GM21576 (cell line): Measurements from ENCODE around the gene CHRNA3.

Experiments
- ATAC-seq: cut with Tn5 transposase; IDR thresholded peaks from one replicate; pipeline ENCODE4 v1.9.1; 2021; ENCODE audit warnings: mild to moderate bottlenecking, moderate library complexity; ENCODE audit not compliant: unreplicated experiment

Gene CHRNA3

DNA sequence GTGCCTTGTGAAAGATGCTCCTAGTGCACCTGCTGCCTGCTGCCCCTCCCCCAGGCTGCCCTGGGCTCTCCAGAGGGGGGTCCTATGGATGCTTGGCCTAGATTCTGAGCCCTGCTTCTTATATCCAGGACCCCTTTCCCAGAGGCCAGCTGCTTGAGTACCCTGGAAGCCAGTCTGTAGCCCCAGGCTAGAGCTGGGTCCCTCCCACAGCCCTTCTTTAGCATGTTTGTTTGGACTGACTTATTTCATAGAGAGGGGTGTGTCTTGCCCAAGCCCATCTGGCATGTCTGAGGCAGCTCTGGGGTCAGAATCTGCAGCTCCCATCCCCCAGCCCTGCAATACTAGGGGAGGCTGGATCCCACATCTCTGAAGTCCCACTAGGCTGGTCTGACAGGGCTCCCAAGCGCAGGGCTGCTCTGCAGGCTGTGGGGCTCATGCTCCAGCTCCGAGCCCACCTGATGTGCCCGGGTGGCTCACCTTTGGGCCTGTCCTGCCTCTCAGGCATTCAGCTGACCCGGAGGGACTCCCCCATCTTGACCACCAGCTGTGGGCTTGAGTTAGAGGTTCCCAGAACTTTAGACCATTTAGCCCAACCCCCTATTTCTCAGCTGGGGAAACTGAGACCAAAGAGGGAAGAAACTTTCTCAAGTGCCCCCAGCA is 17.1 kb upstream of the CHRNA3 start:
- ATAC-seq = no peak

DNA sequence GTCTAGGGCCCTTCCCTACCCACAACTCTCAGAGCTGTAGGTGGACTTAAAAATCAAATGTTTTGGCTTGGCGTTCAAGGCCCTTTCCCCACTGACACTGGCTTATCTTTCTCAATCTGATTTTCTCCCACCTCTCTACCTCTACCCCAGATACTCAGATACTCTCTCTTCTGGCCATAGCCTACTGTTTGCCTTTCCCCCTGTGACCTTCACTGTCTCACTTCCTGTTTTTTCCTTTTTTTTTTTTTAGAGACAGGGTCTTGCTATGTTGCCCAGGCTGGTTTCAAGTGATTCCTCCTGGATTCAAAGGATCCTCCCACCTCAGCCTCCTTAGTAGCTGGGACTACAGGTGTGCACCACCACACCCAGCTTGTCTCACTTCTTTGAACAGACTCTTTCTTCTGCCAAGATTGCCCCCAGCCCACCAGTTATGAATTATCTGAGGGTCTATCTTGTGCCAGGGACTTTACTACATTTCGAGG is 15.6 kb upstream of the CHRNA3 start:
- ATAC-seq = no peak

DNA sequence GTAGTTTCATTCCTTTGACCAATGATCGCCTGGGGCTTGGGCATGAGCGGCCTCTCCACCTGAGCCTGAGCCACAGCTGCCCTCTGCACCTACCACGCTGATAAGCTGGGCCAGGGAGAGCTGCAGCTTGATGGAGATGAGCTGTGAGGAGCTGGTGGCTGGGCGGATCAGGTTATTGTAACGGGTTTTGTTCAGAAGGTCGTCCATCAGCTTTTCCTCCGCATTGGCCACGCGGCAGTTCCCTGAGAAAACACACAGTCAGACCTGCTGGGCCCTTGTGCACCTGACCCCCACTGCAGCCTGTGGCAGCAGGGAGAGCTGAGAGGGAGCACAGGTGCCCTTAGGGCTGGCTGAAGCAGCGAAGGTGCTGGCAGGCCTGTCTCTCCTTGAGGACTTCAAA is 14.6 kb upstream of the CHRNA3 start:
- no peak for ATAC-seq

DNA sequence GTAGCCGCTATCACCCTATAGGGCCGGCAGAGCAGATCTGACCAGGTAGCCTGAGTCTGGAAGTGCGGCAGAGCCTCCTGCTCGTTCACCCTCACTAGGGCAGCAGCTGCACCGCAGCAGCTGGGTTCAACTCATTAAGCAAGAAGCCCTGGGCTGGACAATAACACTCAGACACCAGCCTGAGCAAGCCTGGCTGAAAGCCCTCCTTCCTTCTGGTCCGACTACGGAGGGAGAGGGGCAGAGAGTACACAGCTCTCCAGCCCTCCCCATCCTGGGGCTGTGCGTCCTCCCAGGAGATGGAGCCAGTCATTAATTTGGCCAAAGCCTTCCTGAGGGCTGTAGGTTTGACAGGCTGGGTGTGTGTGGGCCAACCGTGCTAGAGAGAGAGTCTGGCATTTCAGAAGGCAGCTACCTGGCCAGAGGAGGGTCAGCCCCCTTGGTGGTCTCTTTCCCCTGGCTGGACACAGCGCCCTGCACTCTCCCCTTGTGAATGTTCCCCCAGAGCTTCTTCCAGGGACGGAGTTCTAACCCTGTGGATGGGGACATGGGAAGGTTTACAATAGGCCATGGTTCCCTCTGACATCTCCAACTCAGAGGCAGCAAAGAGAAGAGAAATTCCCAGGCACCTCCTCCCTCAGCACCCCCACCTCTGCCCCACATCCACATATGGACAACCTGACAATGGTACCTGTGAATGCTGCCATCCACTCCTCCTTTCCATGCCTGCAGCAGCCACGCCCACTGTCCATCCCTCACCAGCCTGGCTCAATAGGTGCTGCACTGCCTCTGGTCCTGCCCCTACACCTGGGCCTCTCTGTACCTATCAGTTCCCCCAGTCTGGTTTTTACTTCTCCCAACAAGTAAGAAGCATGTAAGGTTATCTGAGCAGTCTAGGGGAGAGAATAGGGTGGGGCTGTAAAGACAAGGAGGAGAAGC is 13.7 kb upstream of the CHRNA3 start:
- no peak for ATAC-seq

DNA sequence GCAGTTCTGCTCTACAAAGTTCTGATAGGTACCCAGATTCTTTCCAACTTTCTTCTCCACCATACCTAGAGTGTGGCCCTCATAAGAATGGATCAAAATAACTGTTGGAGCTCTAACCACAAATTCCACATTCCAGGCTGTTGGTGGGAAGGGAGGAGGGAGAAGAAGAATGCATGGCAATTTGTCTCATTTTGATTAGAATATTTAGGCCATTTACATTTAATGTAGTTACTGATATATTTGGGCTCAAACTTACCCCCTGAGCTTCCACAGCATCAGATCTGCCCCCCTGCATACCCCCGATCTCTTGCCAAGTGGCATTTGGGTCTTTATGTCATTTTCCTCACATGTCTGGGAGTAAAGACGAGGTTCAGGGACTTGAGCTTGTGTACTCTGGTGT is 12.6 kb upstream of the CHRNA3 start:
- no peak for ATAC-seq

DNA sequence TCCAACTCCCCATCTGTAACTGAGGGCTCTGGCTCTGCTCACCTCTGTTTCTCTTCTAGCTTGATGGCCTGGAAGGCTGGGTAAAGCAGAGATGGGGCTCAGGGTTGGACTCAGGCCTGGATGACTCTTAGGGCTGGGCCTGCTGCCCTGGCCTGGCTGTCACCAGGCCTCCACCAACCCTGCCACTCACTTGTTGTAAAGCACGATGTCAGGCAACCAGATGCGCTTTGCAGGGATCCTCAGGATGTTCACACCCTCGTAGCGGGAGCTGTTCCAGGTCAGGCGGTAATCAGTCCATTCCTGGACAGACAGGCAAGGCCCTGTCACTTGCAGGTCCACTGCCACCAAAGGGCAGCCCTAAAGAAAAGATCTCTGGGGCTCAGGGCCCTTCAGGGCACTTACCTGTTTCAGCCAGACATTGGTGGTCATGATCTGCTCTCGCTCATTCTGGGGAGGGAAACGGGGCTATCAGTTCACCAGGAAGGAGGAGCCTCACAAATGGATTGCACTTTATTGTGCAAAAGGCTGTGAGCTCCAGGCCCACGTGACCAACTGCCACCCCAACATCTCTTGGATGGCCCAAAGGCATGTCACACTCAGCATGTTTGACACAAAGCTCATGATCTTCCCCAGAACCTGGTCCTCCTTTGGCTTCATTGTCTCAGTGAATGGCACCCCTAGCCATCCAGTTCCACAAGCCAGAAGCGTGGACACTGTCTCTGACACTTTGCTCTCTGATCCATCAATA is 10.3 kb upstream of the CHRNA3 start:
- ATAC-seq = no peak

DNA sequence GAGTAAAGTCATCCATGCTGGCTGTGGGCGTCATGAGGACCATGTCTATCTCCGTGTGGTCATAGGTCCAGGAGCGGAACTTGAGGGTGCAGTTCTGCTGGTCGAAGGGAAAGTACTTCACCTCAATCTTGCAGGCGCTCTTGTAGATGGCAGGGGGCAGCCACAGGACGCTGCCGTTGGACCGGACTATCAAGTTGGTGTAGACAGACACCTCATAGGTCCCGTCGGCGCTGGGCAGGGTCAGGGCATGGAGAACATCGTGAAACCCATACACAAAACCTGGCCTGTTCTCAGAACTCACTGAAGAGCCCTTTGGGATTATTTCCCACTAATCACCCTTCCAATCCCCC is 8.9 kb upstream of the CHRNA3 start:
- ATAC-seq = no peak

DNA sequence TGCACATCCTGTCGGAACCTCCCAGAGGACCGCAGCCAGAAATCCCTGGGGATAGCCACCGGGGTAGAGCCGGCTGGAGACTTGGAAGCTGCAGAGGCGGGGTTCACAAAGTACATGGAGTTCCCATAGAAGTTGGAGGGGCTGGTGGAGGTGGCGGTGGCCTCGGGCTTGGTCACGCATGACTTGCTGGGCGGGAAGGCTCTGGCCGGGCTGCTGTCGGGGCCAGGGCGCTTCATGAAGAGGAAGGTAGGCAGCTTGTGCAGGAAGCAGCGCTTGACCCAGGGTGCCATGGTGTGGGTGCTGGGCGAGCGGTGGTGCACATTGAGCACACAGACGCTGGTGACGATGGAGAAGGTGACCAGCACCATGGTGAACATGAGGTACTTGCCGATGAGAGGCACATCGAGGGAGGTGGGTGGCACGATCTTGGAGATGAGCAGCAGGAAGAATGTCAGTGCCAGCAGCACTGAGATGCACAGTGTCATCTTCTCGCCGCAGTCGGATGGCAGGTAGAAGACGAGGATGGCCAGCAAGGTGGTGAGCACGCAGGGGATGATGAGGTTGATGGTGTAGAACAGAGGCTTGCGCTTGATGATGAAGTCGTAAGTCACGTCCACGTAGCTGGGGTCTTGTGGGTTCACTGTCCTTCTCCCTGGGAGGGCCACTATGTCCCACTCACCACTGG is 8.4 kb upstream of the CHRNA3 start:
- ATAC-seq = no peak

DNA sequence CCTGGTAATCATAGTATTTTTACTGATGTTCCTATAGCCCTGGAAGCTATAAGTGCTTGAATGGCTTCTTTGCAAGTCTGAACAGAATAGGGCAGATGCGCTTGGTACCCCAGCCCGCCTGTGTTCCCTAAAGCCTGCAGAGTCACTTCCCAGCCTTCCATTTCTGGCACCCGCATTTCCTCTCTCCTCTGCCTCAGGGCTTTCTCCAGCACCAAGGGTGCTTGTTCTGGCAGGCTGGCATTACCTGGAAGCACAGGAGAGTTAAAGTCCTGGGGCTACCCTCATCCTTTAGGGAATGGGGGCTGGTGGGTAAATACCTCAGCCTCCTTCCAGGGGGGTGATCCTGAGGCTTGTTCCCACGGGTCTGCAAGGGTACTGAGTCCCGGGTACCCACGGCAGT is 7.4 kb upstream of the CHRNA3 start:
- ATAC-seq = no peak

DNA sequence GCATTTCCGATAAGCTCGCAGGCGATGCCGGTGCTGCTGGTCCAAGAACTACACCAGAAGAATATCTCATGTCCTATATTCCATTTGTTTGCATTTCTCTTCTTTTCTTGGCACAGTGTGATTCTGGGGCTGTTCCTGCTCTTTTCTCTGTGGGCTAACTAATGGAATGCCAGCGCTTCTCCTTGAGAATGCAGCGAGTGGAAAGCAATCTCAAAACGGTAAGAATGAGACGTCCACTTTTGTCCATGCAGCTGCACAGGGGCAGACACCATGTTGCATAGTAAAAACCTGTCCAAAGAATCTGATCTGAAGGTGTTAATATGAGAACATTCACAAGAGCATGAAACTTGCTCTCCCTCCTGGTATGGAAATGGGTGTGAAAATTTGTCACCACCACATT is 6.6 kb upstream of the CHRNA3 start:
- ATAC-seq = no peak

DNA sequence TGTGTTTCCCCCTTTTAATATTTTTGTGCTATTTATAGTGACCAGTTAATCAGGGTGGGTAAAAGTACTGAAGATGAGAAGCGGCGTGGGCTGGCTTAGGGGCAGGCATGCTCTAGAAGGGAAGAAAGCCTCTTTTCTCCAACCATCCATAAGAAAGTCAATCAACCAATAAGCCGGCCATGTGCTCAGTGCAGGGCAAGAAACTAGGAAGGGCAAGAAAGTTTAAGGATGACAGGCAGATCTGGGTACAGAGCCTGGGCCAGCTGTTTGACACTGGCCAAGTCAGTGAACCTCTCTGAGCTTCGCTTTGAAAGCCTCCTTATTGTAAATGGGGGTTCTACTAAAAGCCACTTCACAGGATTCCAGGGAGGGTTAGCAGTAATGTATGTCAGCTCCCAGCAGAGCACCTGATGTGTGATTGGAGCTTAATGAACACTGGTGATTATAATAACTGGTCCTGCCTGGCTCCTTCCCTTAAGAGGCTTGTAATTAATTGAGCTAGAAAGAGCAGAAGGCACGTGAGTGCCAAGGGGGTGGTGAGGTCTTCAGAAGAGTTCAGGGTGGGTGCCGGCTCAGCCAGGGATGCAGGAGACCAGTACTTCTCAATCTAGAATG is 5.7 kb upstream of the CHRNA3 start:
- ATAC-seq = no peak

DNA sequence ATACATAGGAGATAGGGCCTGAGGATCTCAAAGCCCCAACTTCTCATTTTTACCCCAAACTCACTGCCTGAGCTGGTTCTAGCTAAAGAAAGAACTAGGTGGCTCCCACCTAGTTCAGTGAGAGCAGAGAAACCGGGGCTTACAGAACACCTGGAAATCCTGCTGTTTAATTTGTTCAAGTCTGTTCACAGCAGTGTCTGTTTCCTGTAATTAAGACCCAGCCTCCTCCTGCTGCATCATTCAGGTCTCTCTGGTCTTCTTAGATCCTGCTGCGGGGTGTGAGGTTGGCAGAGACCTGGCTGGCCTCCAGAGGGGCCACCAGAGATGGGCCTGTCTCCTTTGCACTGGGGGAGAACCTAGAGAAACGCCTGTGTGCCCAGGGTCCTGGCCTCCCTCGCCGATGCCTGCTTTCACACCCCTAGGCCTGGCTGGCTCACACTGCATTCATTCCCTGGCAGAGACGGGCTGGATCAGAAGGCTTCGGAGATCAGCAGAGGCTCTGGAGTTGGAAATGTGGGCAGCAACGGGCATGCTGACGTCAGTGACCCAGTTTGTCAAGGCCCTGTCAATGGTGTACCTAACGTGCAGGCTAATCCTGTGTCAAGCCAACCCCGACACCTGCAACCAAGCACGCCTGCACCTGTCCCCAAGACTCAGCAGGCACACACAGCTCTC is 4.9 kb upstream of the CHRNA3 start:
- ATAC-seq = no peak

DNA sequence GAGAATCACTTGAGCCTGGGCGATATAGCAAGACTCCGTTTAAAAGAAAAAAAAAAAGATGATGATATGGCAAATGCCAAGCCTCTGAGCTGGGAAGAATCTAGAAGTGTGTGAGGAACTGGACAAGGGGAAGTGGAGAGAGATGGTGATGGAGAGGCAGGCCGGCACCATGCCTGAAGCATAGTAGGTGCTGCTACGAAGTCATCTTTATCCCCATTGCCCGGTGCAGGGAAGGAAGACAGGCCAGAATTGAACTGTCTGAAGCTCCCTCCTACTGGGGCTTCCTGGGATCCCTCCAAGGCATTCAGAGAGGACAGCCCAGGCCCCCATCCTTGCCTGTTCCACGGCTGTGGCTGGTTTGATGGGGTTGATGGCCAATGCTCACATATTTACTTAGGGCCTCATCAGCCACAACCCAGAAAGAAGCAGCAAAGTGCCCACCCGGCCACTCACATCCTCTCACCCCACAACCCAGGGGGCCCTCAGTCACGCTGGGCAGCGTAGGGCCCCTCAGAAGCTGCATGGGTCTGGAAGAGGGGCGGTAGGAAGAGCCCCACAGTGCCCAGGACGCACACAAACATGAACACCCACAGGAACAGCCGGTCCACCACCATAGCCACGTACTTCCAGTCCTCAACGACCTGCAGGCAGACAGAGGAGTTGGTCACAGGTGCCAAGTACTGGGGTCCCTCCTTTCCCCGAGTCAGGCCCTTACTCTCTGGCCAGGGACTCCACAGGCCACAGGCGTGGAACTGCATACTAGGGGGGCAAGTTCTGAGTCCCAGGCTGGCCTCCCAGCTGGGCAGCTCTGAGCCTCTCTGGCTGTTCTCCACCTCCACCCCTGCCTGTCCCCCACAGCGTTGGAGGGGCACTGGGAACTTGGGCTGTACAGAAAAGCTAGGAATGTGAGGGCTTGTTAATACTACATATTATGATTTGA is 4.1 kb upstream of the CHRNA3 start:
- no peak for ATAC-seq

DNA sequence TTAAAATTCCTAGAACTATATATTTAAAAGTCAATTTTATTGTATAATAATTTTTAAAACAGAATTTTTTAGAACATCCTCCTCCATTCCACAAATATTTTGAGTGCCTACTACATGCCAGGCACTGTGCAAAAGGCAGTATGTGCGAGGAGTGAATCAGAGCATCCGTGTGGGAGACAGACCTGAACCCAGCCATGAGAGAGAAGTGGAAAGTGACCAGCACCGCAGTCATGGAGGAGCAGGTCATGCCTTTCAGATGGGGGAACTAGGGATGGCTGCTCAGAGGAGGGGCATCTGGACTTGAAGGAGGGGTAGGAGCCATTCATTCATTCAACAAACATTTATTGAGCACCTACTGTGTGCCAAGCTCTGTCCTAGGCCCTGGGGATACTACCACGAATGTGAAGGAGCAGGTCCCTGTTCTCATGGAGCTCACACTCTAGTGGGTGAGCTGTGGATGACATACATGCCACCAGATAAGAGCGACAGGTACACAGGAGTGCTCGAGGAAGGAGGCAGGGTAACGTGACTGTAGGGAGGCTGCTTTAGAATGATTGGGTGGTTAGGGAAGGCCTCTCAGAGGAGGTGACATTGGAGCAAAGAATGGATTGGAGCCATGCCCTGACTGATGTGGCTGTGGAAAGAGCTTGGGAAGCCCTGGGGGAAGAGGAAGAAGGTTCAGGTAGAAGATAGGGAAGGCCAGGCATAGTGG is 3.1 kb upstream of the CHRNA3 start:
- no peak for ATAC-seq

DNA sequence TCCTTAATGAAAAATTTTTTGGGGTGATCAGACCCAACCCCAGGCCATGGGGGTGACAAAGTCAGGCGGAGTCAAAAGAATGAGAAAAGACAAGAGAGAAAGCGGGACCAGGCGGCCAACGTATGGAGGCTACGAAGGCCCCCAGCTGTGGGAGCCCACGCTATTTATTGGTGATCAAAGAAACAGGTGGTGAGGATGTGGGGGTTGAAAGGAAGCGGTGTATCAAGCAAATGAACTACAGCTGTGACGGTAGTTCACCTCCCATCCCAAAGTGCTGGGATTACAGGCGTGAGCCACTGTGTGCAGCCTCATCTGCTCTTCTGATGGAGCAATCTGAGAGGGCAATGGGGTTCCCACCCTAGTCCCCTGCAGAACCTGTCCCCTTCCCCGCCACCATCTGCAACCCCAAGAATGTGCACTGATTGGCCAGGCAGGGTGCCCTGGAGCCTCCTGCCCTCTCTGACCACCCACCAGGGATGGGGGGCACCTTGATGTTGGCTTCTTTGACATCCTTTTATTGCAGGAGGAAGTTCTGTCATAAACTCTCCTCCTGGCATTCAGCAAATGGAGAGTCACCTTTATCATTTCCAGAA is 1.1 kb upstream of the CHRNA3 start:
- ATAC-seq = no peak

DNA sequence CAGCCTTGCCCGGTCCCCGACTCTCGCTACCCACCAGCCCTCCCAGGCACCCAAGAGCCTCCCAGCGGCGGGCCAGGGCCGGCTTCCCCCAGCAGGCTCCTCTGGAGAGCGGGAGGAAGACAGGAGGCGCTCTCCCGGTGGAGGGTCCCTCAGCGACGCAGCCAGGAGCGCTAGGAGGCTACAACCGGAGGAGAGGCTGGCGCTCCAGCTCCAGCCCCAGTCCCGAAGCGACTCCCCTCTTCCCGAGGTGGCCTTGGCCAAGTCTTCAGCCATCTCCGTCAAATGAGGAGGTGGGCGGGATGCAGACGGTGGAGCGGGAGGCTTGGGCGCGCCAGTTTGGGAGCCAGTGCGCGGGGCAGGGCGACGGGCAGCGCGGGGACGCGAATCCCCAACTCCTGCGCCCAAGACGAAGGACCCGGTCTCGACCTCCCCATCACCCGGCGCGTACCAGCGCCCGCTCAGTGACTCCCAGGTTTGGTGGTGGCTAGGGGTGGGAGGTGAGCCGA is 722 bp downstream of the CHRNA3 start:
- ATAC-seq = no peak

DNA sequence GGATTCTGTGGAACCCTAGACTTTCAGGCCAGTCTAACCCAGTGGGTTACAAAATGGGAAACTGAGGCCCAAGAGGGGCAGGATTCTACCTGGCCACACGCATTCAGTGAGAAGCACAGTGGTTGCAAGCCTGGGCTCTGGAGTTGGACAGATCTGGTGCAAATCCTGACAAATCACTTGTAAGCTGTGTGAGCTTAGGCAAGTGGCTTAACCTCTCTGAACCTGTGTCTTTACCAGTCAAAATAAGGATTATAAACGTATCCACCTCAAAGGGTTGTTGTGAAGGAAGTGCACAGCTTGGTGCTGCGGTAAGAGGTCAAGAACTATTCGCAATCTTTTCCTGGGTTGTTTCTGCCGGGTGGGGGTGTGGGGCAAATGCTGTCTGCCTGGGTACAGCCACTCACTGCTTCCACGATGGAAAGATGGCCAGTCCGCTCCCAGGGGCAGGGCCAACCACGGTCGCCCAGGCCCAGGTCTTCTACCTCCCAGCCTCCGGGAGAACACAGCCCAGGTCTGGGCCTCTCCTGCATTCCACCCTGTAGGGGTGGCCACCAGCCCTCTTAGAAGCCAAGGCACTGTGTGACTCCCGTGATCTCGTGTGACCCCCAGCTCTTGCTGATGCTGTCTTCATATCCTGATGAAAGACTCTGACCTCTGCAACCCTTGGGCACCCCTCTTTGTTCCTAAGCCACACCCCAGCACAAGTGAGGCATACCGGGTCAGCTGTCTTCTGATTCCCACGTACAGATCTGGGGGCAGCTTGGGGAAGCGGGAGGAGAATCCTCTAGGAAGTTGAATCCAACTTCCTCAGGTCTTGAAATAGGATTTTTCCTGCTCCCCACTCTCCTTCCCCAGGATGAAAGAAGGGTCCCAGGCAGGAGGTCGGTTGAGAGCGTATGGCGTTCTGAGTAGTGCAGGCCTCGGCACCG is 1.5 kb downstream of the CHRNA3 start:
- no peak for ATAC-seq
